Activated T-cell treated with anti-CD3 and anti-CD28 coated beads for 24 hours (primary cell): ENCODE measurements around the gene SDC4.

Experiments used
- DNase-seq: peaks from one replicate; pipeline ENCODE4 v3.0.0-alpha.2; 2020; ENCODE audit warnings: low read depth

Gene SDC4

GRCh38 chr20:45318948-45319347 lies 29.3 kb downstream of the SDC4 start:
- no peak for DNase-seq

- DNase-seq: no peak
Measured at GRCh38 chr20:45318386-45318939, 29.8 kb downstream of the SDC4 start.

- DNase-seq: no peak
Measured at GRCh38 chr20:45317826-45318225, 30.4 kb downstream of the SDC4 start.

- no peak for DNase-seq
Measured at GRCh38 chr20:45316150-45317080, 31.8 kb downstream of the SDC4 start.

GRCh38 chr20:45315672-45316071 lies 32.6 kb downstream of the SDC4 start:
- DNase-seq: no peak

GRCh38 chr20:45313943-45314342 lies 34.3 kb downstream of the SDC4 start:
- DNase-seq: no peak

GRCh38 chr20:45313065-45313695 lies 35.0 kb downstream of the SDC4 start:
- DNase-seq: no peak

- DNase-seq: no peak
Measured at GRCh38 chr20:45312241-45312640, 36.0 kb downstream of the SDC4 start.

GRCh38 chr20:45311589-45312211 lies 36.5 kb downstream of the SDC4 start:
- DNase-seq: peak; percentile 53

- no peak for DNase-seq
Measured at GRCh38 chr20:45309075-45309474, 39.1 kb downstream of the SDC4 start.

- no peak for DNase-seq
Measured at GRCh38 chr20:45308117-45308778, 40.0 kb downstream of the SDC4 start, which contains the start of gene MATN4. Gene MATN4 (minus strand): TSS chr20:45308299. CDS start chr20:45305582, 2,717 bp downstream.

- no peak for DNase-seq
Measured at GRCh38 chr20:45307076-45307640, 41.1 kb downstream of the SDC4 start.

GRCh38 chr20:45306431-45306982 lies 41.7 kb downstream of the SDC4 start, which contains the start of gene RBPJL:
Gene RBPJL (plus strand): TSS chr20:45306840. CDS start chr20:45306923, 83 bp downstream.
- peak; percentile 26 for DNase-seq

GRCh38 chr20:45305262-45305661 lies 43.0 kb downstream of the SDC4 start:
- no peak for DNase-seq

- no peak for DNase-seq
Measured at GRCh38 chr20:45304464-45304999, 43.7 kb downstream of the SDC4 start.

- no peak for DNase-seq
Measured at GRCh38 chr20:45303586-45304463, 44.4 kb downstream of the SDC4 start.

GRCh38 chr20:45301824-45302271 lies 46.4 kb downstream of the SDC4 start:
- DNase-seq: no peak

GRCh38 chr20:45300961-45301360 lies 47.3 kb downstream of the SDC4 start:
- DNase-seq: no peak

GRCh38 chr20:45299786-45300185 lies 48.4 kb downstream of the SDC4 start:
- no peak for DNase-seq
